H1 (cell line): ENCODE measurements around the gene KDELR1. TPM values are rescaled to one million over a fixed set of nuclear protein-coding genes. Genes with fewer than 3 reads are reported as not detected.
"Not testable (repeated sequence)": the region's sequence is repeated elsewhere in the genome, so short reads cannot be mapped to it uniquely, and the experiment has no call there.

Source experiments
- CTCF ChIA-PET: fragments of 300-600 bp; sonication (Branson Sonifier 250); formaldehyde crosslinking; loops from one replicate; lab custom pipeline; 2021; ENCODE audit not compliant: partially characterized antibody; lab: Charles Lee
- POLR2A ChIA-PET: fragments of 300-600 bp; sonication (Branson Sonifier 250); formaldehyde crosslinking; loops from one replicate; lab custom pipeline; 2021; ENCODE audit warnings: inconsistent platforms; ENCODE audit not compliant: partially characterized antibody; lab: Charles Lee
- DNase-seq, 2 experiments: peaks; one replicate each; pipeline versions ENCODE4 v3.0.0 to v3.0.0-alpha.2; 2010 to 2022; ENCODE audit warnings: low spot score in 2 of 2, low read depth in 1 of 2, mixed read lengths in 1 of 2
- FAIRE-seq: peaks from 2 replicates; lab custom pipeline; 2011; peaks lifted over from hg19 to GRCh38; lab: Jason Lieb, UNC
- H2AFZ ChIP-seq: 2 replicates; pipeline ENCODE4 v1.8.1; 2012; ENCODE audit warnings: low read length, inconsistent platforms
- H2AK5ac ChIP-seq: 2 replicates; pipeline ENCODE4 v1.6.1; 2013; ENCODE audit warnings: low read depth, low read length
- H2BK120ac ChIP-seq: replicated peaks from 2 replicates; pipeline ENCODE3; 2013; ENCODE audit warnings: low read depth, low read length, inconsistent platforms
- H2BK12ac ChIP-seq: 2 replicates; pipeline ENCODE4 v1.6.1; 2013; ENCODE audit warnings: low read depth, low read length
- H2BK15ac ChIP-seq: 2 replicates; pipeline ENCODE4 v1.6.1; 2013; ENCODE audit warnings: low read length
- H2BK20ac ChIP-seq: 2 replicates; pipeline ENCODE4 v1.6.1; 2013; ENCODE audit warnings: low read length
- H2BK5ac ChIP-seq: 2 replicates; pipeline ENCODE4 v1.6.1; 2013; ENCODE audit warnings: low read depth, low read length
- H3K14ac ChIP-seq: 2 replicates; pipeline ENCODE4 v1.6.1; 2013; ENCODE audit warnings: inconsistent platforms; ENCODE audit not compliant: insufficient read length
- H3K18ac ChIP-seq: 2 replicates; pipeline ENCODE4 v1.6.1; 2013; ENCODE audit warnings: low read length; ENCODE audit errors: extremely low read depth
- H3K23ac ChIP-seq: 2 replicates; pipeline ENCODE4 v1.6.1; 2013; ENCODE audit warnings: inconsistent platforms; ENCODE audit not compliant: insufficient read length
- H3K23me2 ChIP-seq: 2 replicates; pipeline ENCODE4 v1.6.1; 2013; ENCODE audit warnings: low read depth, low read length
- H3K27ac ChIP-seq: 2 replicates; pipeline ENCODE4 v1.6.1; 2011; ENCODE audit warnings: low read depth, low read length, inconsistent platforms
- H3K27me3 ChIP-seq, 4 experiments: replicated peaks in 1 of 4; 1 replicate in 1 of 4; 2 replicates in 3 of 4; pipeline versions ENCODE4 v1.6.1 to v1.8.1; 2011 to 2013; ENCODE audit warnings: low read length in 3 of 4, mild to moderate bottlenecking in 3 of 4, inconsistent platforms in 2 of 4, mixed read lengths in 2 of 4, moderate library complexity in 1 of 4; ENCODE audit not compliant: control insufficient read depth in 3 of 4, insufficient read depth in 3 of 4; ENCODE audit errors: extremely low read depth in 1 of 4
- H3K36me3 ChIP-seq, 4 experiments: 2 replicates each; pipeline versions ENCODE4 v1.6.1 to v1.8.1; 2011 to 2013; ENCODE audit warnings: mild to moderate bottlenecking in 4 of 4, low read length in 3 of 4, moderate library complexity in 2 of 4, control low read depth in 1 of 4, inconsistent platforms in 1 of 4; ENCODE audit not compliant: insufficient read depth in 4 of 4, control insufficient read depth in 2 of 4
- H3K4ac ChIP-seq: replicated peaks from 2 replicates; pipeline ENCODE3; 2013; ENCODE audit warnings: low read length, low read depth, mixed read lengths, inconsistent platforms; ENCODE audit not compliant: insufficient read length
- H3K4me1 ChIP-seq, 4 experiments: replicated peaks in 1 of 4; 1 replicate in 1 of 4; 2 replicates in 3 of 4; pipeline versions ENCODE4 v1.6.1 to v1.8.1; 2011 to 2013; ENCODE audit warnings: low read length in 3 of 4, inconsistent platforms in 2 of 4, mixed read lengths in 1 of 4; ENCODE audit not compliant: insufficient read depth in 4 of 4, control insufficient read depth in 3 of 4
- H3K4me2 ChIP-seq, 2 experiments: 2 replicates each; pipeline versions ENCODE4 v1.6.1 to v1.8.1; 2011 to 2013; ENCODE audit warnings: low read depth in 2 of 2, low read length in 2 of 2, control low read depth in 1 of 2, inconsistent platforms in 1 of 2, mild to moderate bottlenecking in 1 of 2; ENCODE audit not compliant: insufficient read depth in 1 of 2
- H3K4me3 ChIP-seq, 4 experiments: fragments of 200-600, 300-600 bp in 1 of 4; sonication (generic), shearing (Covaris generic), sonication (Bioruptor Twin) in 1 of 4; 2 replicates each; pipeline versions ENCODE4 v1.5.1 to v1.8.1; 2011 to 2016; ENCODE audit warnings: low read length in 4 of 4, low read depth in 3 of 4, control low read depth in 2 of 4, inconsistent platforms in 2 of 4, mild to moderate bottlenecking in 2 of 4, mixed read lengths in 1 of 4, moderate library complexity in 1 of 4; ENCODE audit not compliant: insufficient read depth in 2 of 4; ENCODE audit errors: extremely low read depth in 1 of 4
- H3K56ac ChIP-seq: replicated peaks from 2 replicates; pipeline ENCODE3; 2013; ENCODE audit warnings: low read depth, mild to moderate bottlenecking, mixed read lengths, low read length, inconsistent platforms; ENCODE audit not compliant: insufficient read length
- H3K79me1 ChIP-seq: 2 replicates; pipeline ENCODE4 v1.6.1; 2013; ENCODE audit warnings: low read depth, low read length, control low read depth
- H3K79me2 ChIP-seq, 2 experiments: 2 replicates each; pipeline versions ENCODE4 v1.6.1 to v1.8.1; 2012 to 2013; ENCODE audit warnings: low read length in 2 of 2, mild to moderate bottlenecking in 2 of 2, inconsistent platforms in 1 of 2; ENCODE audit not compliant: insufficient read depth in 2 of 2, control insufficient read depth in 1 of 2
- H3K9ac ChIP-seq, 4 experiments: replicated peaks in 1 of 4; 1 replicate in 1 of 4; 2 replicates in 3 of 4; pipeline versions ENCODE4 v1.6.1 to v1.8.1; 2011 to 2013; ENCODE audit warnings: low read depth in 3 of 4, low read length in 3 of 4, control low read depth in 2 of 4, mild to moderate bottlenecking in 2 of 4, moderate library complexity in 2 of 4, inconsistent platforms in 1 of 4; ENCODE audit errors: extremely low read depth in 1 of 4
- H3K9me3 ChIP-seq, 2 experiments: 2 replicates each; pipeline versions ENCODE4 v1.6.1 to v1.8.1; 2012 to 2013; ENCODE audit warnings: mild to moderate bottlenecking in 2 of 2, moderate library complexity in 2 of 2, control low read depth in 1 of 2, inconsistent platforms in 1 of 2, low read depth in 1 of 2, low read length in 1 of 2, mixed read lengths in 1 of 2; ENCODE audit not compliant: insufficient read depth in 2 of 2
- H4K20me1 ChIP-seq, 2 experiments: replicated peaks in 1 of 2; 2 replicates each; pipeline versions ENCODE3 to v1.8.1; 2011 to 2013; ENCODE audit warnings: inconsistent platforms in 2 of 2, low read length in 2 of 2, mild to moderate bottlenecking in 1 of 2; ENCODE audit not compliant: insufficient read depth in 2 of 2, control insufficient read depth in 1 of 2
- H4K5ac ChIP-seq: 2 replicates; pipeline ENCODE4 v1.6.1; 2013; ENCODE audit warnings: low read length, low read depth, mixed read lengths, inconsistent platforms; ENCODE audit not compliant: insufficient read length
- H4K8ac ChIP-seq: 2 replicates; pipeline ENCODE4 v1.8.0; 2013; ENCODE audit warnings: mild to moderate bottlenecking, moderate library complexity, low read length, inconsistent platforms; ENCODE audit not compliant: insufficient read depth; ENCODE audit errors: extremely low read depth
- H4K91ac ChIP-seq: replicated peaks from 2 replicates; pipeline ENCODE3; 2013; ENCODE audit warnings: low read length, mixed read lengths, inconsistent platforms; ENCODE audit not compliant: insufficient read length
- FOSL1 ChIP-seq: IDR thresholded peaks from 2 replicates; pipeline ENCODE4 v1.6.1; 2011; ENCODE audit warnings: mild to moderate bottlenecking, low read depth, low read length, moderate library complexity; ENCODE audit not compliant: insufficient read depth
- WGBS, 2 experiments: shearing (Covaris generic) in 1 of 2; methylation state at CpG; one replicate each; pipeline versions ENCODE4 v1.1.6 to v1.1.7; 2013 to 2015; ENCODE audit warnings: low lambda C conversion rate in 2 of 2, mixed read lengths in 2 of 2, inconsistent platforms in 1 of 2, low coverage in 1 of 2, missing lambda C conversion rate in 1 of 2; ENCODE audit not compliant: insufficient replicate concordance in 2 of 2, insufficient coverage in 1 of 2, insufficient read length in 1 of 2; ENCODE audit errors: extremely low coverage in 1 of 2, missing lambda C conversion rate in 1 of 2; 5-methylcytosine and 5-hydroxymethylcytosine counted together
- polyA plus RNA-seq, 7 experiments: library from polyadenylated mRNA; depleted of rRNA in 3 of 7; stranded (reverse) in 5 of 7; unstranded in 2 of 7; fragments of >200 nt in 5 of 7; fragments of 200-250 nt in 2 of 7; gene quantifications; 1 replicate in 5 of 7; 2 replicates in 1 of 7; 4 replicates in 1 of 7; pipeline versions ENCODE4 v1.2.1 to v1.2.3, GENCODE V29; 2011 to 2013; ENCODE audit warnings: missing spikeins in 2 of 7, mixed read lengths in 2 of 7
- total RNA-seq: library from RNA; stranded (reverse); fragmentation: NEBNext Ultra II Directional; extraction: Animal tissue kit (Norgen Biotek cat#: 25700); gene quantifications from 2 replicates; pipeline ENCODE4 v1.2.1, GENCODE V29; 2021
- TF ChIP-seq, protein P1 (sequence below): IDR thresholded peaks from 2 replicates; pipeline ENCODE4 v1.6.1; 2011; ENCODE audit warnings: low read length, improper control_type of control experiment

KDELR1 gene
- total and polyA plus RNA-seq, 2 of the 8 experiments (the other 6 are each of a cell fraction or from before 2014, with no cell fraction given), result 225 to 231 TPM

DNA sequence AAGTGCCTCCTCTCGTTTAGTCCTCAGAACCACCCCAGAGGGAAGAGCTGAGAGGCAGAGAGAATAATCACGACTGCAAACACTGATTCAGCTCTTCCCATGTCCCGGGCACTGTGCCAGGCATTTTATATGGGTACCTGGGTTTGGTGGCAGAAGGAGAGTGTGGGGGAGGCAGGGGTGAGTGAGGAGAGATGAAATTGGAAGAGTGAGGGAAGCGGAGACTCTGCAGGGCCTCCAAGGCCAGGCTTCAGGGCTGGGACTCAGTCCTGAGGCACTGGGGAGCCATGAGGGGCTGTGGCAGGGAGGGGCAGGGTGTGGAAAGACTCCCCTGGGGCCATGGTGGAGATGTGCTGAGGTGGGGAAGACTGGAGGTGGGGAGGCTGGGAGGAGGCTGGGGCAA lies 18.4 kb downstream of the KDELR1 start (continued):
- TF ChIP-seq, protein P1, sequence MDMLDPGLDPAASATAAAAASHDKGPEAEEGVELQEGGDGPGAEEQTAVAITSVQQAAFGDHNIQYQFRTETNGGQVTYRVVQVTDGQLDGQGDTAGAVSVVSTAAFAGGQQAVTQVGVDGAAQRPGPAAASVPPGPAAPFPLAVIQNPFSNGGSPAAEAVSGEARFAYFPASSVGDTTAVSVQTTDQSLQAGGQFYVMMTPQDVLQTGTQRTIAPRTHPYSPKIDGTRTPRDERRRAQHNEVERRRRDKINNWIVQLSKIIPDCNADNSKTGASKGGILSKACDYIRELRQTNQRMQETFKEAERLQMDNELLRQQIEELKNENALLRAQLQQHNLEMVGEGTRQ, result no peak
- no peak for TF ChIP-seq FOSL1
- TF ChIP-seq, all 59 proteins: peak for 0

DNA sequence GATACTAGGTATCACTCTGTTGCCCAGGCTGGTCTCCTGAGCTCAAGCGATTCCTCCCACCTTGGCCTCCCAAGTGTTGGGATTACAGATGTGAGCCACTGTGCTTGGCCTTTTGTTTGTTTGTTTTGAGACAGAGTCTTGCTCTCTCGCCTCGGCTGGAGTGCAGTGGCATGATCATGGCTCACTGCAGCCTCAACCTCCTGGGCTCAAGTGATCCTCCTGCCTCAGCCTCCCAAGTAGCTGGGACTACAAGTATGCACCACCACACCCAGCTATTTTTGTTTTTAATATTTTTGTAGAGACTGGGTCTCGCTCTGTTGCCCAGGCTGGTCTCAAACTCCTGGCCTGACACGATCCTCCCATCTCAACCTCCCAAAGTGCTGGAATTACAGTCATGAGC lies 19.6 kb downstream of the KDELR1 start:
- H4K91ac ChIP-seq, H3K4me3 ChIP-seq, H3K23me2 ChIP-seq, H3K18ac ChIP-seq, H4K20me1 ChIP-seq, H4K8ac ChIP-seq, H3K9ac ChIP-seq, DNase-seq, H2AK5ac ChIP-seq, H3K23ac ChIP-seq, H3K56ac ChIP-seq, H3K9me3 ChIP-seq, H3K27me3 ChIP-seq, H3K4ac ChIP-seq, H2BK20ac ChIP-seq, H3K14ac ChIP-seq, H3K4me1 ChIP-seq, H3K36me3 ChIP-seq, H2AFZ ChIP-seq, H4K5ac ChIP-seq, H2BK12ac ChIP-seq, H3K27ac ChIP-seq, H3K4me2 ChIP-seq, FAIRE-seq, H2BK5ac ChIP-seq, H2BK15ac ChIP-seq, H3K79me1 ChIP-seq, H2BK120ac ChIP-seq, H3K79me2 ChIP-seq: not testable (repeated sequence)
- ChIA-PET CTCF (interaction anchor here (0.7 to 1.8 kb wide), 5 partner anchors 10 to 1092 kb away, joined by 3 to 9 read pairs (median 3); no protein-coding TSS in a partner anchor), POLR2A (interaction anchor here (1.1 to 1.8 kb wide), 4 partner anchors 9 to 247 kb away, joined by 3 to 9 read pairs (median 4); partner anchors contain the start of genes RPL18, SPHK2, SYNGR4 and TMEM143)
- 89% methylated on average over 5 of the region's 5 CpGs; no CpG with 5 or more reads in 1 of the 2 experiments for WGBS, 2 experiments
